ENCODE measurements around the gene CSF1R. TPM values are rescaled to one million over a fixed set of nuclear protein-coding genes. Genes with fewer than 3 reads are reported as not detected.

CSF1R gene
- total RNA-seq, 2 donors from 2014 or later: not detected

- Mint-ChIP-seq H3K4me1 (peaks cover 14% of the 10 kb centered on the region), H3K27me3 (ENCODE audit: insufficient read depth) (peaks cover 29% of the 10 kb centered on the region), H3K36me3 (ENCODE audit: low read depth) (no peaks in the 10 kb centered on the region), H3K9me3 (no peaks in the 10 kb centered on the region), H3K27ac (no peak overlapping the region), H3K4me3 (no peak overlapping the region)
- Histone ChIP-seq H3K9me3 (ENCODE audit: control insufficient read depth, low read length) (no peaks in the 10 kb centered on the region), H3K27me3 (ENCODE audit: control insufficient read depth, insufficient read depth, low read length, poor library complexity, severe bottlenecking) (peaks cover 11% of the 10 kb centered on the region), H3K9ac (ENCODE audit: extremely low read depth, low read length, poor library complexity, severe bottlenecking) (no peak overlapping the region), H3K36me3 (ENCODE audit: control insufficient read depth, insufficient read depth, low read length) (no peaks in the 10 kb centered on the region), H3K4me1 (ENCODE audit: control insufficient read depth, insufficient read depth, low read length) (no peaks in the 10 kb centered on the region), H3K27ac (ENCODE audit: low read depth, low read length) (no peak overlapping the region), H3K4me3 (ENCODE audit: low read length) (no peak overlapping the region)
- WGBS, 2 experiments (ENCODE audit: insufficient coverage in 1 of 2, insufficient read length in 1 of 2): 93 to 99% methylated on average over 10 of the region's 10 CpGs
- DNase-seq: no peak
- TF ChIP-seq CTCF (conservative IDR thresholded peaks at IDR 0.05): no peak
Measured at GRCh38 chr5:150125334-150125733, 39.0 kb upstream of the CSF1R start.

- WGBS, 2 experiments (ENCODE audit: insufficient coverage in 1 of 2, insufficient read length in 1 of 2): 94 to 100% methylated on average over 3 to 7 of the region's 8 CpGs
Measured at GRCh38 chr5:150124596-150124995, 38.2 kb upstream of the CSF1R start.

GRCh38 chr5:150124111-150124557, 37.8 kb upstream of the CSF1R start:
- Histone ChIP-seq H3K27ac (ENCODE audit: low read depth, low read length) (no peak overlapping the region), H3K27me3 (ENCODE audit: control insufficient read depth, insufficient read depth, low read length, poor library complexity, severe bottlenecking) (peaks cover 4% of the 10 kb centered on the region), H3K9me3 (ENCODE audit: control insufficient read depth, low read length) (no peaks in the 10 kb centered on the region), H3K9ac (ENCODE audit: extremely low read depth, low read length, poor library complexity, severe bottlenecking) (no peak overlapping the region), H3K4me3 (ENCODE audit: low read length) (no peak overlapping the region), H3K36me3 (ENCODE audit: control insufficient read depth, insufficient read depth, low read length) (no peaks in the 10 kb centered on the region), H3K4me1 (ENCODE audit: control insufficient read depth, insufficient read depth, low read length) (no peaks in the 10 kb centered on the region)
- DNase-seq: no peak
- Mint-ChIP-seq H3K4me1 (peaks cover 7% of the 10 kb centered on the region), H3K27me3 (ENCODE audit: insufficient read depth) (peaks cover 21% of the 10 kb centered on the region), H3K4me3 (no peak overlapping the region), H3K27ac (no peak overlapping the region), H3K36me3 (ENCODE audit: low read depth) (no peaks in the 10 kb centered on the region), H3K9me3 (no peaks in the 10 kb centered on the region)
- no peak for TF ChIP-seq CTCF (conservative IDR thresholded peaks at IDR 0.05)
- WGBS, 2 experiments (ENCODE audit: insufficient coverage in 1 of 2, insufficient read length in 1 of 2): 87 to 91% methylated on average over 7 to 11 of the region's 11 CpGs

More at GRCh38 chr5:150124596-150124995, 38.2 kb upstream of the CSF1R start:
- H3K27ac Mint-ChIP-seq: no peak overlapping the region
- no peaks in the 10 kb centered on the region for H3K9me3 Mint-ChIP-seq
- no peak for DNase-seq
- no peak for TF ChIP-seq CTCF (conservative IDR thresholded peaks at IDR 0.05)
- no peak overlapping the region for H3K27ac ChIP-seq (ENCODE audit: low read depth, low read length)
- no peaks in the 10 kb centered on the region for H3K9me3 ChIP-seq (ENCODE audit: control insufficient read depth, low read length)
- H3K36me3 Mint-ChIP-seq (ENCODE audit: low read depth): no peaks in the 10 kb centered on the region
- H3K4me1 ChIP-seq (ENCODE audit: control insufficient read depth, insufficient read depth, low read length): no peaks in the 10 kb centered on the region
- no peak overlapping the region for H3K4me3 Mint-ChIP-seq
- H3K27me3 Mint-ChIP-seq (ENCODE audit: insufficient read depth): peaks cover 26% of the 10 kb centered on the region
- no peak overlapping the region for H3K4me3 ChIP-seq (ENCODE audit: low read length)
- no peaks in the 10 kb centered on the region for H3K36me3 ChIP-seq (ENCODE audit: control insufficient read depth, insufficient read depth, low read length)
- no peak overlapping the region for H3K9ac ChIP-seq (ENCODE audit: extremely low read depth, low read length, poor library complexity, severe bottlenecking)
- peaks cover 7% of the 10 kb centered on the region for H3K4me1 Mint-ChIP-seq
- H3K27me3 ChIP-seq (ENCODE audit: control insufficient read depth, insufficient read depth, low read length, poor library complexity, severe bottlenecking): peaks cover 8% of the 10 kb centered on the region

Data from endodermal cell (in vitro differentiated cells).